ENCODE data around the gene GIPC2. TPM values are rescaled to one million over a fixed set of nuclear protein-coding genes. Genes with fewer than 3 reads are reported as not detected.
"Not testable (repeated sequence)": the region's sequence is repeated elsewhere in the genome, so short reads cannot be mapped to it uniquely, and the experiment has no call there.

Gene GIPC2
- total and polyA plus RNA-seq, 2 experiments from 2014 or later, result 0.30 TPM; not detected in 1

GRCh38 chr1:78096976-78097375, 51.2 kb downstream of the GIPC2 start:
- peak in 1 of 2 donors; percentile 84 for DNase-seq (ENCODE audit: low read depth in 1 of 2, low spot score in 1 of 2)
- Histone ChIP-seq H3K36me3 (no peaks in the 10 kb centered on the region), H3K27ac (no peak overlapping the region), H3K9me3 (ENCODE audit: low read depth) (no peaks in the 10 kb centered on the region), H3K27me3 (no peaks in the 10 kb centered on the region), H3K4me3 (no peak overlapping the region), H3K4me1 (ENCODE audit: low read depth) (no peaks in the 10 kb centered on the region)
- no peak for TF ChIP-seq CTCF (IDR thresholded peaks at IDR 0.05; ENCODE audit: low read depth, low read length)

GRCh38 chr1:78101051-78101450, 55.3 kb downstream of the GIPC2 start:
- no peaks in the 10 kb centered on the region for H3K9me3 ChIP-seq (ENCODE audit: low read depth)
- peaks cover 18% of the 10 kb centered on the region for H3K4me1 ChIP-seq (ENCODE audit: low read depth)
- TF ChIP-seq CTCF (IDR thresholded peaks at IDR 0.05; ENCODE audit: low read depth, low read length), result no peak

GRCh38 chr1:78101514-78101913, 55.7 kb downstream of the GIPC2 start:
- no peak overlapping the region for H3K4me3 ChIP-seq
- TF ChIP-seq CTCF (IDR thresholded peaks at IDR 0.05; ENCODE audit: low read depth, low read length), result no peak
- no peaks in the 10 kb centered on the region for H3K27me3 ChIP-seq
- H3K4me1 ChIP-seq (ENCODE audit: low read depth), result peaks cover 18% of the 10 kb centered on the region
- peak; percentile 10 to 97 for DNase-seq (ENCODE audit: low read depth in 1 of 2, low spot score in 1 of 2)
- H3K36me3 ChIP-seq, result no peaks in the 10 kb centered on the region
- no peaks in the 10 kb centered on the region for H3K9me3 ChIP-seq (ENCODE audit: low read depth)
- peak overlapping the region; percentile 18 for H3K27ac ChIP-seq

More at GRCh38 chr1:78101051-78101450, 55.3 kb downstream of the GIPC2 start:
- no peak for DNase-seq (ENCODE audit: low read depth in 1 of 2, low spot score in 1 of 2)
- Histone ChIP-seq H3K4me3 (no peak overlapping the region), H3K36me3 (no peaks in the 10 kb centered on the region), H3K27me3 (no peaks in the 10 kb centered on the region), H3K27ac (no peak overlapping the region)

GRCh38 chr1:78102082-78102481, 56.3 kb downstream of the GIPC2 start:
- H3K4me1 ChIP-seq (ENCODE audit: low read depth), result peaks cover 18% of the 10 kb centered on the region
- H3K4me3 ChIP-seq, result no peak overlapping the region
- peak in 1 of 2 donors; percentile 58 for DNase-seq (ENCODE audit: low read depth in 1 of 2, low spot score in 1 of 2)

GRCh38 chr1:78102916-78103315, 57.1 kb downstream of the GIPC2 start:
- H3K4me1 ChIP-seq (ENCODE audit: low read depth), result peaks cover 18% of the 10 kb centered on the region
- no peaks in the 10 kb centered on the region for H3K9me3 ChIP-seq (ENCODE audit: low read depth)
- DNase-seq (ENCODE audit: low read depth in 1 of 2, low spot score in 1 of 2), result no peak
- no peaks in the 10 kb centered on the region for H3K36me3 ChIP-seq
- no peak overlapping the region for H3K27ac ChIP-seq
- H3K4me3 ChIP-seq, result no peak overlapping the region
- no peak for TF ChIP-seq CTCF (IDR thresholded peaks at IDR 0.05; ENCODE audit: low read depth, low read length)
- no peaks in the 10 kb centered on the region for H3K27me3 ChIP-seq

More at GRCh38 chr1:78102082-78102481, 56.3 kb downstream of the GIPC2 start:
- H3K27ac ChIP-seq, result peak overlapping the region; percentile 18
- TF ChIP-seq CTCF (IDR thresholded peaks at IDR 0.05; ENCODE audit: low read depth, low read length), result no peak
- H3K27me3 ChIP-seq, result no peaks in the 10 kb centered on the region
- H3K36me3 ChIP-seq, result no peaks in the 10 kb centered on the region
- H3K9me3 ChIP-seq (ENCODE audit: low read depth), result no peaks in the 10 kb centered on the region

- Histone ChIP-seq H3K4me1 (ENCODE audit: low read depth) (peaks cover 18% of the 10 kb centered on the region), H3K36me3 (no peaks in the 10 kb centered on the region), H3K27me3 (no peaks in the 10 kb centered on the region), H3K27ac (no peak overlapping the region), H3K4me3 (no peak overlapping the region), H3K9me3 (ENCODE audit: low read depth) (no peaks in the 10 kb centered on the region)
- no peak for TF ChIP-seq CTCF (IDR thresholded peaks at IDR 0.05; ENCODE audit: low read depth, low read length)
- no peak for DNase-seq (ENCODE audit: low read depth in 1 of 2, low spot score in 1 of 2)
Observed at GRCh38 chr1:78104322-78104721, 58.6 kb downstream of the GIPC2 start.

GRCh38 chr1:78109659-78110058, 63.9 kb downstream of the GIPC2 start:
- not testable (repeated sequence) for H3K4me1 ChIP-seq (ENCODE audit: low read depth); H3K4me3 ChIP-seq; H3K36me3 ChIP-seq; H3K27ac ChIP-seq; H3K9me3 ChIP-seq (ENCODE audit: low read depth); H3K27me3 ChIP-seq; DNase-seq (ENCODE audit: low read depth in 1 of 2, low spot score in 1 of 2)
